Neural cell (in vitro differentiated cells): ENCODE measurements around the gene FBXL17. TPM values are rescaled to one million over a fixed set of nuclear protein-coding genes. Genes with fewer than 3 reads are reported as not detected.

Experiments used
- H2AFZ ChIP-seq: fragments of 200-600, 300-800 bp; sonication (generic), shearing (Covaris generic); 2 replicates; pipeline ENCODE4 v1.6.0; 2014; ENCODE audit warnings: low read depth, mild to moderate bottlenecking, antibody characterized with exemption, low read length, moderate library complexity
- H3F3A ChIP-seq: fragments of 200-600 bp; shearing (Covaris generic); 2 replicates; pipeline ENCODE4 v1.6.1; 2016; ENCODE audit warnings: mild to moderate bottlenecking, moderate library complexity, mixed read lengths, antibody characterized with exemption, low read length; ENCODE audit not compliant: insufficient read depth, poor library complexity, severe bottlenecking
- H3K27ac ChIP-seq: fragments of 200-600, 300-800 bp; sonication (generic), shearing (Covaris generic); 2 replicates; pipeline ENCODE4 v1.5.1; 2014; ENCODE audit warnings: mild to moderate bottlenecking, low read length, moderate library complexity
- H3K27me3 ChIP-seq: fragments of 300-800, 200-600 bp; sonication (generic), shearing (Covaris generic); 2 replicates; pipeline ENCODE4 v1.6.0; 2014; ENCODE audit warnings: mild to moderate bottlenecking, low read depth, low read length, moderate library complexity; ENCODE audit not compliant: insufficient read depth
- H3K36me3 ChIP-seq: fragments of 300-800, 200-600 bp; sonication (generic), shearing (Covaris generic); 2 replicates; pipeline ENCODE4 v1.5.1; 2014; ENCODE audit warnings: mild to moderate bottlenecking, antibody characterized with exemption, low read length, moderate library complexity; ENCODE audit not compliant: insufficient read depth
- H3K4me2 ChIP-seq: fragments of 300-800, 200-600 bp; sonication (generic), shearing (Covaris generic); 2 replicates; pipeline ENCODE4 v1.6.0; 2014; ENCODE audit warnings: mild to moderate bottlenecking, low read length
- H3K4me3 ChIP-seq: fragments of 300-800, 200-600 bp; sonication (generic), shearing (Covaris generic); 2 replicates; pipeline ENCODE4 v1.5.1; 2014; ENCODE audit warnings: mild to moderate bottlenecking, low read length, moderate library complexity
- H3K79me2 ChIP-seq: fragments of 200-600 bp; shearing (Covaris generic); replicated peaks from 2 replicates; pipeline ENCODE4 v1.6.0; 2014; ENCODE audit warnings: mild to moderate bottlenecking, low read length, moderate library complexity; ENCODE audit not compliant: insufficient read depth
- H3K9ac ChIP-seq: fragments of 300-800, 200-600 bp; sonication (generic), shearing (Covaris generic); 2 replicates; pipeline ENCODE4 v1.6.1; 2016; ENCODE audit warnings: mild to moderate bottlenecking, low read length, mixed read lengths
- H3K9me2 ChIP-seq: fragments of 200-600 bp; shearing (Covaris generic); 2 replicates; pipeline ENCODE4 v1.6.1; 2016; ENCODE audit warnings: mild to moderate bottlenecking, low read length, mixed read lengths; ENCODE audit not compliant: insufficient read depth
- H3K9me3 ChIP-seq: fragments of 200-600, 300-800 bp; sonication (generic), shearing (Covaris generic); 2 replicates; pipeline ENCODE4 v1.6.1; 2016; ENCODE audit warnings: mild to moderate bottlenecking, mixed run types, low read length, moderate library complexity, mixed read lengths
- H4K20me1 ChIP-seq: fragments of 200-600 bp; shearing (Covaris generic); 2 replicates; pipeline ENCODE4 v1.6.1; 2016; ENCODE audit warnings: mild to moderate bottlenecking, mixed run types; ENCODE audit not compliant: insufficient read depth
- CTCF ChIP-seq: fragments of 450-650 bp; IDR thresholded peaks from 2 replicates; pipeline ENCODE4 v1.5.1; 2014; ENCODE audit warnings: antibody characterized with exemption, mild to moderate bottlenecking, moderate library complexity; ENCODE audit not compliant: poor library complexity, severe bottlenecking
- EP300 ChIP-seq: fragments of 450-650 bp; conservative IDR thresholded peaks from 2 replicates; pipeline ENCODE4 v1.6.1; 2014; ENCODE audit warnings: antibody characterized with exemption, mild to moderate bottlenecking, moderate library complexity; ENCODE audit not compliant: poor library complexity, severe bottlenecking
- EZH2 ChIP-seq: fragments of 200-600, 300-800 bp; shearing (Covaris generic), sonication (generic); IDR thresholded peaks from 2 replicates; pipeline ENCODE4 v1.6.1; 2014; ENCODE audit warnings: antibody characterized with exemption, low read length, borderline replicate concordance, mild to moderate bottlenecking; ENCODE audit not compliant: insufficient read depth, poor library complexity, severe bottlenecking
- MXI1 ChIP-seq: fragments of 450-650 bp; conservative IDR thresholded peaks from 2 replicates; pipeline ENCODE4 v1.6.1; 2014; ENCODE audit warnings: antibody characterized with exemption, mild to moderate bottlenecking; ENCODE audit not compliant: poor library complexity, severe bottlenecking
- POLR2AphosphoS5 ChIP-seq: IDR thresholded peaks from 2 replicates; pipeline ENCODE4 v1.6.1; 2012
- RAD21 ChIP-seq: fragments of 450-650 bp; conservative IDR thresholded peaks from 2 replicates; pipeline ENCODE4 v1.6.1; 2014; ENCODE audit warnings: antibody characterized with exemption, mild to moderate bottlenecking, moderate library complexity
- REST ChIP-seq: IDR thresholded peaks from 2 replicates; pipeline ENCODE4 v1.6.1; 2012; ENCODE audit warnings: borderline replicate concordance
- SMC3 ChIP-seq: fragments of 450-650 bp; conservative IDR thresholded peaks from 2 replicates; pipeline ENCODE4 v1.6.1; 2014; ENCODE audit warnings: antibody characterized with exemption, mild to moderate bottlenecking, moderate library complexity; ENCODE audit not compliant: poor library complexity
- TAF1 ChIP-seq: IDR thresholded peaks from 2 replicates; pipeline ENCODE4 v1.6.1; 2012; ENCODE audit warnings: low read depth
- polyA plus RNA-seq: library from polyadenylated mRNA; depleted of rRNA; stranded (reverse); fragments of >200 nt; gene quantifications from 2 replicates; pipeline ENCODE4 v1.2.3, GENCODE V29; 2014

FBXL17 gene
- polyA plus RNA-seq, 1 donor from 2014 or later, result 19.6 TPM

DNA sequence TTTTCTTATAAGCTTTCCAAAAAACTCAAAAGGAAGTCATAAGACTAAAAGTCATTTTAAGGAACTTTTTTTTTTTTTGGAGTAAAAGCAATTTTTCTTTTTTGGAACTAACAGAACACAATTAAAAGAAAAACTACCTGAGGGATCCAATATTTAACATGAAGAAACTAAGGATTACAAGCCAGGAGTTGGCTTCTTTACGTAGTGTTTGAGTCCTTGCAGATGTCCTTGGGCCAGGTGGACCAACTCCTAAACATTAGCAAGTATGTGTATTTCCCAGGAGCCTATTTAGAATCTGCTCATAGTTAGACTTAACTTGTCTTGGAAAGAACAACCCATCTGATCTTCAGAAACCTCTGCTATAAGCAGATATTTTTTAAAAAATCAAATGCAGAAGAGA, 557.1 kb downstream of the FBXL17 start:
- H2AFZ ChIP-seq, result no peak overlapping the region
- no peak overlapping the region for H3K4me2 ChIP-seq
- H3K79me2 ChIP-seq, result no peaks in the 10 kb centered on the region
- no peaks in the 10 kb centered on the region for H3K36me3 ChIP-seq
- no peaks in the 10 kb centered on the region for H4K20me1 ChIP-seq
- no peaks in the 10 kb centered on the region for H3K9me2 ChIP-seq
- no peaks in the 10 kb centered on the region for H3K27me3 ChIP-seq
- no peaks in the 10 kb centered on the region for H3K9me3 ChIP-seq
- no peaks in the 10 kb centered on the region for H3F3A ChIP-seq
- no peak overlapping the region for H3K4me3 ChIP-seq
- H3K9ac ChIP-seq, result no peak overlapping the region
- TF ChIP-seq RAD21 (no peak), EP300 (no peak), CTCF (no peak), REST (no peak), EZH2 (no peak), TAF1 (no peak), SMC3 (no peak), MXI1 (no peak)
- H3K27ac ChIP-seq, result no peak overlapping the region

DNA sequence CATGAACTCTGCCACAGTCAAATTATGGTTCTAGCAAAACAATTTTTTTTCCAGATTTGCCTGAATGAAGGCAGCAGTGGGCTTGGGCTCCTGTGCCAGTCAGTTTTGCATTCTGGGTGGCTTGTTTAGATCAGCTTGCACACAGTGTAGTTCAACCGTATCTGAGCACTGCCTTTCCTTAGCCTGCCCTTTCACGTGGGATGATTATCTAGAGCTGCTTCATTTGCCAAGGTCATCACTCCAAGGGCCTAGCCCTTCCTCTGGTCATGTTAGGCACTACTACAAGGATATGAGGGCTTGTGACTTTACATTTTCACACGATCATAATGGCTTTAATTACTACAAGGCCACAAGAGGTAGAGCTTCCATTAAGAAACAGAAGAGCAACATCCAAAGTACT, 560.6 kb downstream of the FBXL17 start:
- Histone ChIP-seq H3K27ac (no peak overlapping the region), H3K79me2 (no peaks in the 10 kb centered on the region), H3F3A (no peaks in the 10 kb centered on the region), H3K9me2 (no peaks in the 10 kb centered on the region), H3K4me3 (no peak overlapping the region), H2AFZ (no peak overlapping the region), H3K9ac (no peak overlapping the region), H4K20me1 (no peaks in the 10 kb centered on the region), H3K36me3 (no peaks in the 10 kb centered on the region), H3K9me3 (no peaks in the 10 kb centered on the region), H3K27me3 (no peaks in the 10 kb centered on the region), H3K4me2 (no peak overlapping the region)
- TF ChIP-seq POLR2AphosphoS5, result no peak
- TF ChIP-seq MXI1, result no peak
- TF ChIP-seq RAD21, result no peak
- no peak for TF ChIP-seq EZH2
- no peak for TF ChIP-seq REST
- TF ChIP-seq EP300, result no peak
- TF ChIP-seq CTCF, result no peak
